Activated T-helper 2 cell treated with anti-CD3 and anti-CD28 coated beads, Interferon-gamma antibody, Interleukin-2, Interleukin-4, amounts not matched to agents 10 μg/mL and 5 μg/mL and 100 μg/mL, durations not matched to agents 14 hours and 24 hours and 36 hours (primary cell): ENCODE results near the gene MPI. TPM values are rescaled to one million over a fixed set of nuclear protein-coding genes. Genes with fewer than 3 reads are reported as not detected.

Experiments used
- DNase-seq: peaks from one replicate; pipeline ENCODE4 v3.0.0; 2021; ENCODE audit warnings: low spot score
- H3K27ac Mint-ChIP-seq: one replicate; pipeline ENCODE4 v1.8.0; 2021; ENCODE audit warnings: mixed read lengths
- H3K27me3 Mint-ChIP-seq: one replicate; pipeline ENCODE4 v1.8.0; 2021; ENCODE audit warnings: low read depth, mixed read lengths
- H3K36me3 Mint-ChIP-seq: one replicate; pipeline ENCODE4 v1.8.0; 2021; ENCODE audit warnings: low read depth, mixed read lengths
- H3K4me1 Mint-ChIP-seq: one replicate; pipeline ENCODE4 v1.8.0; 2021; ENCODE audit warnings: low read depth, mixed read lengths
- H3K4me3 Mint-ChIP-seq: one replicate; pipeline ENCODE4 v1.8.0; 2021; ENCODE audit warnings: low read depth, mild to moderate bottlenecking, moderate library complexity, mixed read lengths
- H3K9me3 Mint-ChIP-seq: one replicate; pipeline ENCODE4 v1.8.0; 2021; ENCODE audit warnings: mixed read lengths
- intact Hi-C: fragments of 100-400 bp; cut with micrococcal nuclease; formaldehyde crosslinking; loops from one replicate; pipeline ENCODE4 v1.15.1; 2023
- total RNA-seq: library from RNA; stranded (reverse); gene quantifications from 2 replicates; pipeline ENCODE4 v1.2.3, GENCODE V29; 2022

MPI gene
- total RNA-seq, 1 donor from 2014 or later = 66.3 TPM

GRCh38 chr15:74850393-74850792, 39.4 kb upstream of the MPI start:
- Mint-ChIP-seq H3K27me3 (no peaks in the 10 kb centered on the region), H3K4me1 (peaks cover 9% of the 10 kb centered on the region), H3K36me3 (peaks cover 55% of the 10 kb centered on the region), H3K27ac (no peak overlapping the region), H3K9me3 (no peaks in the 10 kb centered on the region), H3K4me3 (no peak overlapping the region)
- intact Hi-C loops = no loop called here
- no peak for DNase-seq

GRCh38 chr15:74851960-74852359, 37.9 kb upstream of the MPI start:
- no peak for DNase-seq
- Mint-ChIP-seq H3K27me3 (no peaks in the 10 kb centered on the region), H3K4me1 (peaks cover 7% of the 10 kb centered on the region), H3K4me3 (no peak overlapping the region), H3K27ac (no peak overlapping the region), H3K9me3 (no peaks in the 10 kb centered on the region), H3K36me3 (peaks cover 47% of the 10 kb centered on the region)
- intact Hi-C loops = no loop called here

GRCh38 chr15:74854453-74855022, 35.3 kb upstream of the MPI start:
- no peak overlapping the region for H3K27ac Mint-ChIP-seq
- no peaks in the 10 kb centered on the region for H3K27me3 Mint-ChIP-seq
- no peak overlapping the region for H3K4me3 Mint-ChIP-seq
- peaks cover 31% of the 10 kb centered on the region for H3K36me3 Mint-ChIP-seq
- intact Hi-C loops = loop anchor here (5.0 kb wide), 1 partner anchor 48 kb away; no protein-coding TSS in a partner anchor
- no peak for DNase-seq
- H3K4me1 Mint-ChIP-seq = peaks cover 24% of the 10 kb centered on the region
- no peaks in the 10 kb centered on the region for H3K9me3 Mint-ChIP-seq

GRCh38 chr15:74855857-74856256, 34.0 kb upstream of the MPI start:
- intact Hi-C loops = loop anchor here (5.0 kb wide), 1 partner anchor 46 kb away; no protein-coding TSS in a partner anchor
- Mint-ChIP-seq H3K4me1 (peaks cover 26% of the 10 kb centered on the region), H3K4me3 (no peak overlapping the region), H3K27me3 (no peaks in the 10 kb centered on the region), H3K36me3 (peaks cover 27% of the 10 kb centered on the region), H3K27ac (peak overlapping the region; percentile 11), H3K9me3 (no peaks in the 10 kb centered on the region)
- no peak for DNase-seq

- Mint-ChIP-seq H3K27me3 (no peaks in the 10 kb centered on the region), H3K27ac (no peak overlapping the region), H3K36me3 (peaks cover 22% of the 10 kb centered on the region), H3K4me1 (peaks cover 28% of the 10 kb centered on the region), H3K9me3 (no peaks in the 10 kb centered on the region), H3K4me3 (no peak overlapping the region)
- DNase-seq = no peak
- intact Hi-C loops = loop anchor here (5.0 kb wide), 1 partner anchor 46 kb away; no protein-coding TSS in a partner anchor
These were observed 33.3 kb upstream of the MPI start for GRCh38 chr15:74856537-74856936.

- Mint-ChIP-seq H3K9me3 (no peaks in the 10 kb centered on the region), H3K27me3 (no peaks in the 10 kb centered on the region), H3K27ac (peak overlapping the region; percentile 36), H3K4me3 (no peak overlapping the region), H3K36me3 (peaks cover 18% of the 10 kb centered on the region), H3K4me1 (peaks cover 28% of the 10 kb centered on the region)
- intact Hi-C loops = loop anchor here (5.0 kb wide), 1 partner anchor 45 kb away; no protein-coding TSS in a partner anchor
- no peak for DNase-seq
These were observed 32.7 kb upstream of the MPI start for GRCh38 chr15:74857082-74857655.

- intact Hi-C loops = loop anchor here (5.0 kb wide), 1 partner anchor 44 kb away; no protein-coding TSS in a partner anchor
- DNase-seq = no peak
- Mint-ChIP-seq H3K27me3 (no peaks in the 10 kb centered on the region), H3K27ac (peak overlapping the region; percentile 67), H3K36me3 (peaks cover 13% of the 10 kb centered on the region), H3K4me1 (peaks cover 28% of the 10 kb centered on the region), H3K9me3 (no peaks in the 10 kb centered on the region), H3K4me3 (no peak overlapping the region)
These were observed 32.0 kb upstream of the MPI start for GRCh38 chr15:74857671-74858368.

- intact Hi-C loops = loop anchor here (5.0 kb wide), 1 partner anchor 44 kb away; no protein-coding TSS in a partner anchor
- peaks cover 27% of the 10 kb centered on the region for H3K4me1 Mint-ChIP-seq
- H3K27ac Mint-ChIP-seq = peak overlapping the region; percentile 67
- H3K36me3 Mint-ChIP-seq = peaks cover 7% of the 10 kb centered on the region
- no peak overlapping the region for H3K4me3 Mint-ChIP-seq
- no peaks in the 10 kb centered on the region for H3K9me3 Mint-ChIP-seq
- DNase-seq = no peak
- H3K27me3 Mint-ChIP-seq = no peaks in the 10 kb centered on the region
These were observed 31.5 kb upstream of the MPI start for GRCh38 chr15:74858369-74858740.

- H3K9me3 Mint-ChIP-seq = no peaks in the 10 kb centered on the region
- peak overlapping the region; percentile 48 for H3K27ac Mint-ChIP-seq
- H3K4me1 Mint-ChIP-seq = peaks cover 44% of the 10 kb centered on the region
- H3K27me3 Mint-ChIP-seq = no peaks in the 10 kb centered on the region
- H3K4me3 Mint-ChIP-seq = no peak overlapping the region
- H3K36me3 Mint-ChIP-seq = peaks cover 38% of the 10 kb centered on the region
- no peak for DNase-seq
- intact Hi-C loops = no loop called here
These were observed 26.4 kb upstream of the MPI start for GRCh38 chr15:74863239-74864056.

- H3K4me3 Mint-ChIP-seq = no peak overlapping the region
- peaks cover 38% of the 10 kb centered on the region for H3K36me3 Mint-ChIP-seq
- H3K27ac Mint-ChIP-seq = peak overlapping the region; percentile 51
These were observed 25.5 kb upstream of the MPI start for GRCh38 chr15:74864296-74864695.

GRCh38 chr15:74865316-74865715, 24.5 kb upstream of the MPI start:
- intact Hi-C loops = no loop called here
- Mint-ChIP-seq H3K9me3 (no peaks in the 10 kb centered on the region), H3K4me3 (no peak overlapping the region), H3K27me3 (no peaks in the 10 kb centered on the region), H3K27ac (peak overlapping the region; percentile 19), H3K4me1 (peaks cover 49% of the 10 kb centered on the region), H3K36me3 (peaks cover 48% of the 10 kb centered on the region)
- DNase-seq = no peak

More at GRCh38 chr15:74864296-74864695, 25.5 kb upstream of the MPI start:
- DNase-seq = no peak
- no peaks in the 10 kb centered on the region for H3K27me3 Mint-ChIP-seq
- intact Hi-C loops = no loop called here
- H3K4me1 Mint-ChIP-seq = peaks cover 41% of the 10 kb centered on the region
- no peaks in the 10 kb centered on the region for H3K9me3 Mint-ChIP-seq

- Mint-ChIP-seq H3K36me3 (peaks cover 52% of the 10 kb centered on the region), H3K4me1 (peaks cover 56% of the 10 kb centered on the region), H3K4me3 (no peak overlapping the region), H3K9me3 (no peaks in the 10 kb centered on the region), H3K27me3 (no peaks in the 10 kb centered on the region), H3K27ac (peak overlapping the region; percentile 29)
- intact Hi-C loops = no loop called here
- DNase-seq = no peak
These were observed 23.8 kb upstream of the MPI start for GRCh38 chr15:74866090-74866489.
